GM11168 (cell line): ENCODE measurements around the gene SLC34A1.
"Not testable (repeated sequence)": the region's sequence is repeated elsewhere in the genome, so short reads cannot be mapped to it uniquely, and the experiment has no call there.

Source experiments
- in situ Hi-C: fragments of 300-500 bp; cut with MboI; formaldehyde crosslinking; loops from one replicate; pipeline ENCODE4 v1.12.0; 2022; ENCODE audit warnings: low sequenced_read_pairs; ENCODE audit not compliant: unreplicated experiment

The SLC34A1 gene

GRCh38 chr5:177402271-177403043 lies 18.2 kb downstream of the SLC34A1 start:
- in situ Hi-C loops: no loop called here

- in situ Hi-C loops: no loop called here
Measured at GRCh38 chr5:177403102-177403791, 19.0 kb downstream of the SLC34A1 start.

GRCh38 chr5:177403792-177404640 lies 19.8 kb downstream of the SLC34A1 start:
- in situ Hi-C loops: no loop called here

- in situ Hi-C loops: loop anchor here (5.0 kb wide), 1 partner anchor 43 kb away; the partner anchor contains the start of gene PRR7
Measured at GRCh38 chr5:177404641-177405179, 20.5 kb downstream of the SLC34A1 start.

- in situ Hi-C loops: loop anchor here (5.0 kb wide), 1 partner anchor 42 kb away; the partner anchor contains the start of gene PRR7
Measured at GRCh38 chr5:177405312-177405711, 21.1 kb downstream of the SLC34A1 start.

- in situ Hi-C loops: loop anchor here (5.0 kb wide), 1 partner anchor 41 kb away; the partner anchor contains the start of gene PRR7
Measured at GRCh38 chr5:177405805-177406204, 21.6 kb downstream of the SLC34A1 start.

GRCh38 chr5:177409043-177409801 lies 25.0 kb downstream of the SLC34A1 start, which contains the start of gene F12:
TSS of gene F12 (minus strand) at chr5:177409564. CDS start at chr5:177409527, 37 bp downstream.
- in situ Hi-C loops: loop anchor here (5.0 kb wide), 1 partner anchor 38 kb away; the partner anchor contains the start of gene PRR7

GRCh38 chr5:177410575-177410974 lies 26.3 kb downstream of the SLC34A1 start:
- in situ Hi-C loops: no loop called here

- in situ Hi-C loops: no loop called here
Measured at GRCh38 chr5:177412603-177413233, 28.5 kb downstream of the SLC34A1 start.

- in situ Hi-C loops: no loop called here
Measured at GRCh38 chr5:177414481-177414880, 30.2 kb downstream of the SLC34A1 start.

- in situ Hi-C loops: not testable (repeated sequence)
Measured at GRCh38 chr5:177417081-177417480, 32.8 kb downstream of the SLC34A1 start.

GRCh38 chr5:177419046-177419445 lies 34.8 kb downstream of the SLC34A1 start:
- in situ Hi-C loops: no loop called here

GRCh38 chr5:177420472-177420871 lies 36.2 kb downstream of the SLC34A1 start:
- in situ Hi-C loops: not testable (repeated sequence)

GRCh38 chr5:177421062-177421798 lies 37.0 kb downstream of the SLC34A1 start:
- in situ Hi-C loops: no loop called here

GRCh38 chr5:177423671-177424070 lies 39.4 kb downstream of the SLC34A1 start:
- in situ Hi-C loops: no loop called here

- in situ Hi-C loops: no loop called here
Measured at GRCh38 chr5:177425196-177425800, 41.1 kb downstream of the SLC34A1 start.

GRCh38 chr5:177425801-177426565 lies 41.7 kb downstream of the SLC34A1 start:
- in situ Hi-C loops: no loop called here
